HG03025 (cell line): ENCODE data around the gene ERCC1.
A peak's percentile ranks its signal among the peaks of the same experiment; 100 is the strongest.

Source experiments
- ATAC-seq: cut with Tn5 transposase; IDR thresholded peaks from one replicate; pipeline ENCODE4 v1.9.1; 2021; ENCODE audit warnings: mild to moderate bottlenecking, moderate library complexity; ENCODE audit not compliant: unreplicated experiment, low FRiP score

The ERCC1 gene

DNA sequence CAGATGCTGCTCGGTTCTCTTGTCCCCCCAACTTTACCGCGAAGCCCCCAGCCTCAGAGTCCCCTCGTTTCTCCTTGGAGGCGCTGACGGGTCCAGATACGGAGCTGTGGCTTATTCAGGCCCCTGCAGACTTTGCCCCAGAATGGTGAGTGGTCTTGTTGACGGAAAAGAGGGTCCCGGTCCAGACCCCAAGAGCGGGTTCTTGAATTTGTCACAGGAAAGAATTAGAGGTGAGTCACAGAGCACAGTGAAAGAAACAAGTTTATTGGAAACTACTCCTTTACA, 16.7 kb downstream of the ERCC1 start:
- no peak for ATAC-seq

DNA sequence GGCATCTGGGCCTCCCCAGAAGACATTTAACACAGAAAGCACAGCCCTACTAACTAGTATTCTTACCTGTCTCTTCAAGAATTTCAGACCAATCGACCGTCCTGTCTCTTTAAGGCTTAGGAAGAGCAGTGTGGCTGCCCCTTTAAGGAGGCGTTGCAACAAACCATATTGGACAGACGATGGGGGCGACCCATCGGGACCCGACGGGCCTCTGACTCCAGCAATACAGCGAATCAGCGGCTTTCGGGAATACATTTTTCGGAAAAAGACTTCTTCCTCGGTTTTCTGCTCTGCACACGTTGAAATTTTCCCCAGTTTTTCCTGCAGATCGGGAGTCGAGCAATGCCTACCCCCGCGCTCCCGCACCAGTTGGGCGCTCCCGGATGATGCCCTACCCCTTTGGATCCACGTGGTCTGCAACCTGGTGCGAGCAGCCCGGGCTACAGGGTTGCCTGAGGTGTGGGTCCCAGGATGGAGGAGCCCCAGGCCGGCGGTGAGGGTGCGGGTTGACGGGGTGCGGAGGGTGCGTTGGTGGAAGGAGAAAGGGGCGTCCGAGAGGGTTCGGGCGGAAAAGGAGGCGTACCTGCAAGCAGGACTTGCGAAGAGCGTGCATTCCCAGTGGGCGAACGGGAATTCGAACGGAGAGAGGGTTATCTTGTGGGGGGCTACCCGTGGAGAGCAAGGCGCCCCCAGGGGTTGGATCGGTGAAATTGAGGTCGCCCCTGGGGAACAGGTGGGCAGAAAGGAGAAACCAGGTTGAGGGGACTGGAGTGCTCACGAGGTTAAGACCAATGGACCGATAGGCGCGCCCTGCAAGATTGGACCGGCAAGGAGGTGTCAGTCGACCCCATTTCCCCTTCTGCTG, 17.3 kb downstream of the ERCC1 start, which contains the start of gene POLR1G:
Gene POLR1G (plus strand): TSS at position 419 of the 865 bp plus-strand sequence. CDS start 53 bp downstream, at position 472.
- peak; percentile 62 for ATAC-seq

DNA sequence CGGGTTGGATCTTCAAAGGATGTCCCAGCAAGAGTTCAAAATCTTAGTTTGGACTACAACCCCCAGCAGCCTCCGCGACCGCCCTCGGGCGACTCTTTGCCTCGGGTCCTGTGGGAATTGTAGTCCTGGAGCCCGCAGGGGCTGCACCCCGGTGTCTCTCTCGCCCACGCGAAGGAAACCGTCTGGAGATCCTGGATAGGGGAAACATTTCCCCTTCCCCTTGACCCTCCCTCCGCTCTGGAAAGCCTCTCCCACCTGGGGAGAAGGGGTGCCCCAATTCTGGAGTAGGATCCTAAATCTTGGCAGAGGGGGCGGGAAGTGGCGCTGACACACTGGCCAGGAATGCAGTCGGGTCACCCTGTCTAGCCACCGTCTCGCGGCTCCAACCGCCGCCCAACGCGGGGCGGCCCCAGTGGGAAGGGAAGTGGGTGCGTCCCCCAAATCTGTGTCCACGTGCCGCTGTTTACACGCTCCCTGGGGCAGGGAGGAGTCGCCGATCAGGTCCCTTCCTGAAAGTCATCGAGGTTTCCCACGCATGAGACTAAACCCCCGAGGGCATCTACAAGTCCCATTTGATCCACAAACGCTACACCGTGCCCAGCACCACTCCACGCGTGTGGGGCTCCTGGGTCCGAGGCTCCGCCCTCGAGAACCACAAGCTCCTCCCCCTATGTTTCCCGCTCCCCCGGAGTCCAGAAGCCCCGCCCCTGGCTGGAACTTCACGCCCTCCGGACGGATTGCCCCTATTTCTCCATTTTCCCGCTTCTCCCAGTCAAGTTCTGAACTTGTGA, 18.1 kb downstream of the ERCC1 start:
- ATAC-seq = peak; percentile 46

DNA sequence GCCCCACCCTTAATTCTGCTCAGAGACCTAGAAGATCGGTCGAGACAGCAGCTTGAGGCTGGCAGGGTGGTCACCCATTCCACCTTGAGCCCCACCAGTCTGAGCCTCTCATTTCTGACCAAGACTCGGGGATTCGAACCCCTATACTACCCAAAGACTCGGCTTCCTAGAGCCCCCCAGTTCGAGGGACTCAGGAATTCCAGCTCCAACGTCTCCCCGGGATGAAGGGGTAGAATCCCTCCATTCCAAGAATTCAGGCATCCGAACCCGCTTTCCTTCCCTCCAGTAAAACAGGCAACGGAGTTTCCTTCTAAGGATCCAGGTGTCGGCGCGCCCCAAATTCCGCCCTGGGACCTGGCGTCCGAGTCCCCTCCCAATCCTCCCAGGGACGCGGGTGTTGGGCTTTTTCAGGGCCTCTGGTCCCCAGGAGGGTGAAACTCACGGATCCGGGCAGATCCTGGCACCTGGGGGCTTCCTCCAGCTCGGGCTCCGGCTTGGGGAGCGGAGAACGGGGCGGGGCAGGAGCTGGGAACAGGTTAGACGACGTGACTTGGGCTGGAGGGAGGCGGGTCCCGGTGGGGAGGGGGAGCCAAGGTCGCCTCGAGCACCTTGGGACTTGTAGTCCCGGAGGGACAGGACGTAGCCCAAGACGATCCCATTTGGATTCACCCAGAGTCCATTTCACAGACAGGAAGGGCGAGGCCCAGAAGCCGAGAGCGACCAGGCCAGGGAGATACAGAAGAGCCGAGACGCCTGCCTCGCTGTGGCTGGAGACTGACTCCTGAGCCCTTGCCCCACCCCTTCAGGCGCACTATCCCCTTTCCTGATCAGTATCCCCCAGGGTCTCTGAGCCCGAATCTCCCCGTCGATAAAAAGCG, 18.9 kb downstream of the ERCC1 start, which contains the start of gene PPP1R13L:
Gene PPP1R13L (minus strand): TSS at position 513 of the 878 bp plus-strand sequence. CDS start 6,751 bp downstream, outside the sequence.
- no peak for ATAC-seq

DNA sequence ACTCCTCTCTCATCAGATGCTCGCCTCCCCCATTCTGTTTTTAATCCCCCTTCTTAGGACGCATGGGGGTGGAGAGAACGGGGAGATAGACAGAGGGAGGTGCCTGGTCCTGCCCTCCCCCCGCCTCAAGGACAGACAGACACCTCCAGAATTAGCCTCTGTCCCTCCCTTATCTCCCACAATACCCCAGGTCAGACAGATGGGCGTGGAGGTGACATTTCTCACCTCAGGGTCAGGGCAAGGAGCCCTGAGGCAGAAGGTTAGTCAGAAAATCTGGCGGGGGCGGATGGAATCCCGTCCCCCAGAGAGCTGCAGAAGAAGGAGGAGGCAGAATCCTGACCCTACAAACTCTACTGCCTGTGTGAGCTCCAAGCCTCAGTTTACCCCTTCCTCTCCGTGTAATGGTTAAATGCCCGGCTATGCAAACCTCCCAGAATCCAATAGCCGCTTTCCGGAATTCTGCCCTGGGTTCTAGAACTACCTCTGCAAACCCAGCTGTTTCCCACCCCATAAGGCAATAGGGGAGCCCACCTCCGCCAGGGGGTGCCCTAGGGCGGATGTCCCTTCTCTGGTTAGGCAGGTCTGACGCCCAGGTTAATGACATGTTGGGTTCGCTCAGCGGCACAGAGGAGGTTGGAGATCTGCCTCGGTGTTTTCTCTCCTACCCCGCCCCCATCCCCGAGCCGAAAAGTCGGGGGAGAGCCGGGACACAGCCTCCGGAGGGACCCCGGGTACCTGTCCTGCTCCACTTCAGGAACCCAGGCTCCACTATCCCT, 19.7 kb downstream of the ERCC1 start:
- no peak for ATAC-seq

DNA sequence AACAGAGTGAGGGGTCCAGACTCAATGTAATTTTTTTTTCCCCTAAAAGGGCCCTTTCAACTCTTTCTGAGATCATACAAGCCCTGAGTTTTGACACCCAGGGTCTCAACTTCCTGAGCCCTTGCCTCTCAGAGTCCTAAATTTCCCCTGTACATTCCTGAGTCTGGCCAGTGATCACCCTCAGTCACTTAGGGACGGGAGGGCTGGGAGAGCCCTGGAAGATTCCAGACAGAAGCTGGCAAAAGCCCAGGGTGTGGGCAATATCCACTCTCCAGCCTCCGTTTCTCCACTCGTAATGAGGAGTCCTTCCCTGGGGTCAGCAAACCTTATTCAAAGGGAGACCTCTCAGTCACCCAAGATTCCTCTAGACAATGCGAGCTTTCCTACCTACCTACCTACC, 20.4 kb downstream of the ERCC1 start:
- ATAC-seq = no peak

DNA sequence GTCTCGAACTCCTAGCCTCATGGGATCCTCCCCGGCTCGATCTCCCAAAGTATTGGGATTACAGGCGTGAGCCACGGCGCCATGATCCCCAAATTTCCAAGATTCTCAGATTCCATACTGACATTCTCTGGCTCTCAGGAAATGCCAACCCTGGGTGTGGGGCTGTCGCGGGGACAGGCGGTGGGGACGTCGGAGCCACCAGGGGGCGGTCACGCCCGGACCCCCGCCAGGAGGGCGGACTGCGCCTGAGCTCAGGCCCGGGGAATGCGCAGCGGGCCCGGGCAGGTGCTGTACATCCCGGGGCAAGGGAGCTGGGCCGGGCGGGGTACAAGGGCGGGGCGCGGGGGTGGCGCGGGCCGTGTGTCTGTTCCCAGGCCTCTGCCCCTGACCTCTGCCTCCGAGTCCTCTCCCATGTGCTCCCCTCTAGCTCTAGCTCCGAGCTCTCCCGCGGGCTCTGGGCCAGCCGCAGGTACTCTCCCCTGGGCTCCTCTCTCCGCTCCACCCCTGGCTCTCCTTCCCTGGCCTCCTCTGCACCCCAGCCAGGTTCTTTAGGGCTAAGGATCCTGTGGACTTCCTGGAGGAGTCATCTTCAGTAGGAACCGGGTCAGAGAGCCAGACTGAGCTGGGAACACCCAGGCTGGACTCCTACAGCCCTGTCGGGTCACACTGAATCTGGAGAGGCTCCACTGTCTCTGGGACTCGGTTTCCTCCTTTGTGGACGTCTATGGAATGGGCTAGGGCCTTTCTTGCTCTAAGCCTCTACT, 21.2 kb downstream of the ERCC1 start:
- no peak for ATAC-seq

DNA sequence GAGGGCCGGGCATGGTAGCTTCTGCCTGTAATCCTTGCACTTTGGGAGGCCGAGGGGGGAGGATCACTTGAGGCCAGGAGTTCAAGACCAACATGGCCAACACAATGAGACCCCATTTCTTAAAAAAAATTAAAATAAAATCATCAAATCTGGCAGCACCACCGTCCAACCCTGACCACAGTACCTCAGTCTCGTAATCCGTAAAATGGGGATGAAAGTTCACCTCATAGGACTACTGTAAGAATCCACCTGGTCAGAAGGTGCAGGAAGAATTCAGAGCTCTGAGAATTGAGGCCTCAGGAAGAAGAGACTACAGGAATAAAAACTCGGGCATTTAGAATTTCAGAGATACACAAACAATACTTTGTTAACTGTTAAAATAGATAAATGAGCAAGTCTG, 21.9 kb downstream of the ERCC1 start:
- no peak for ATAC-seq

DNA sequence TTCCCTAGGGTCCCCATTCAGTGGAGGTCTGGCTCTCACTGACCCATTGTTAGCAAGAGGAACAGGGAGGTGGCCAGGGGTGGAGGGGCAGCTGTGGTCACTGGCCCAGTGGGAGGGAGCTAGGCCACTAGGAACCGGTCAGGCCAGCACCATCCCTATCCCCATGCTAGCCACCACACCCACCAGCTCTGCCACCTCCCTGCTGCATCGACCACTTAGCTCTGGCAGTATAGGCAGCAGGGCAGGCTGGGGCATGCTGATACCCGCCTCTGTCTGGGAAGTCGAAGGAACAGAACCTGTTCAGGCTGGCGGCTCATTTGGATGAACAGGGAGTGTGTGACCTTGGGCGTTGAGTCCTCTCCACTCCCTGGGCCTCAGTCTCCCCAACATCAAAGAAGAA, 23.5 kb downstream of the ERCC1 start:
- no peak for ATAC-seq

DNA sequence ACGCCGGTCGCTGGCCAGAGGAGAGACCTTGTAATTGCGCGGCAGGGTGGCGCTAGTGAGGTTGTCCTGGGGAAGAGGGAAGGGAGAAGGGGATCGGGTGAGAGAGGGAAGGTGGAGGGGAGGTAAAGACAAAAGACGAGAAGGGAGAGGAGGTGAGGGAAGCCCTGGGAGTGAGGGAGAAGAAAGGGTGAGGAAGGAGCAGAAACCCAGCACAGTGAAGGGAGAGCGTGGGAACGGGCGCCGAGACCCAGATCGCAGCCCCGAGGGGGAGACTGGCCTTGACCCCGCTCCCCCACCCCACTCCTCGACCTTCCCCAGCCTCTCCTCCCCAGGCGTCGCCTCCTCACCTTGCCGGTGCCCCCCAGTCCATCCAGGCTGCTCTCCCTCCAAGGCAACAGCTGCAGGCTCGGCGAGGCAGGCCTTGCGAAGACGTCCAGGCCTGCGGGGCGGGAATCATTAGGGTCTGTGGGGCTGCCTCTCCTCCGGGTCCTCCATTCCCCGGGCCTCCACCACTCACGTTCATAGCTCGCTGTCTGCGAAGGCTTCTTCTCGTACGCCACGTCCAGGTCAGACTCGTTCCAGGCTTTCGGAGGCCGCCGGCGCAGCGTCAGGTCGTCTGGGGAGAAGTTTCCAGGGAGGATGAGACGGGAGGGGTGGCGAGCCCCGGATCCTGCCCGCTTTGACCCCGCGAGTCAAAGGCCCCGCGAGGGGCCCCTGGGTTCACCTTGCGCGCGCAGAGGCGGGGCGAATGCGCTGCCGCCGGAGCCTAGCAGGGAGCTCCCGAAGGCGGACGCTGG, 27.7 kb downstream of the ERCC1 start:
- ATAC-seq = no peak

DNA sequence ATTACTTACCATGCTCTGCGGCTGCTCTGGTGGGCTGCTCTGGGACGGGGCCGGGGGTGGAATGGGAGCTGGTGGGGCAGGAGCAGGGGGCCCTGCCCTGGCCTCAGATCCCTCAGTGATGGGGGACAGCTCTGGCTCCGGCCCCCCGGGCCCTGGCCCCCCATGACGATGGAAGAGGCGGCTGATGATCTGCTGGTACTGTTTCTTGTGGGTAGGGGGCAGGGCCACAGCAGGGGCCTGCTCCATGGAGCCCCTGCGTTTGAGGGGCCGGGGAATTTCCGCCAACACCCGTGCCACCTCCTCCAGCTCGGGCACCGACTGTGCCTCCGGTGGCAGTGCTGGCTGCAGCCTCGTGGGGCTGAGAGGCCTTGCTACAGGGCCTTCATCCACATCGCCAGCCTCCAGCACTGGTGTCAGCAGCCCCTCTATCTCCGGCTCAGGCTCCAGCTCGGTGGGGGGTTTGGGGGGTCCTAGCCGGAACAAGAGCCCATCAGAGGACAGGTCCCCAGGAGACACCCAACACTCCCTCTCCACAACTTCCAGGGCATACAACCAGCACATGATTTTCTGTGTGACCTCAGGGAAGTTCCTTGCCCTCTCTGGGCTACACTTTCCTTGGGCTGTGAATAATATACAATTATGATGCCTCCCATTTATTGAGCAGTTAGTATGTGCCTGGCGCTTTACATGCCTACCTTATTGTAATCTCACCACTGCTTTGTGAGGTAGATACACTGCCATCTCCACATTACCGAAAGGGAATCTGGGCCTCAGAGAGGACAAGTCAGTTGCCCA, 31.6 kb downstream of the ERCC1 start:
- no peak for ATAC-seq

DNA sequence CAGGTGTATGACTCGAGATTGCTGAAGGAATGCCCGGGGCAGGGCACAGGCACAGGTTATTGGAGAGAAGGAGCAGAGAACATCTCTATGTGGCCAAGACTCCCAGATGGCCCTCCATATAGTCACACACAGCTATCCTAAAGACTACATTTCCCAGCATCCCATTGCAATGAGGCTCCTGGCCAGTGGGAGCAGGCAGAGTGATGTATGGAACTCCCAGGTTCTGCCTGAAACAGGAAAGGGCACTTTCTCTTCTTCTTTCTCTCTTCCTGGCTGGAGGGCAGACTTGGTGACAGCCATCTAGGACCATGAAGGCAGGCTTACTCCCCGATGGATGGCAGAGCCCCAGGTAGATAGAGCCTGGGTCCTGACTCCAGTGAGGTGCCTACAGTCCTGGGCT, 32.4 kb downstream of the ERCC1 start:
- ATAC-seq = no peak

DNA sequence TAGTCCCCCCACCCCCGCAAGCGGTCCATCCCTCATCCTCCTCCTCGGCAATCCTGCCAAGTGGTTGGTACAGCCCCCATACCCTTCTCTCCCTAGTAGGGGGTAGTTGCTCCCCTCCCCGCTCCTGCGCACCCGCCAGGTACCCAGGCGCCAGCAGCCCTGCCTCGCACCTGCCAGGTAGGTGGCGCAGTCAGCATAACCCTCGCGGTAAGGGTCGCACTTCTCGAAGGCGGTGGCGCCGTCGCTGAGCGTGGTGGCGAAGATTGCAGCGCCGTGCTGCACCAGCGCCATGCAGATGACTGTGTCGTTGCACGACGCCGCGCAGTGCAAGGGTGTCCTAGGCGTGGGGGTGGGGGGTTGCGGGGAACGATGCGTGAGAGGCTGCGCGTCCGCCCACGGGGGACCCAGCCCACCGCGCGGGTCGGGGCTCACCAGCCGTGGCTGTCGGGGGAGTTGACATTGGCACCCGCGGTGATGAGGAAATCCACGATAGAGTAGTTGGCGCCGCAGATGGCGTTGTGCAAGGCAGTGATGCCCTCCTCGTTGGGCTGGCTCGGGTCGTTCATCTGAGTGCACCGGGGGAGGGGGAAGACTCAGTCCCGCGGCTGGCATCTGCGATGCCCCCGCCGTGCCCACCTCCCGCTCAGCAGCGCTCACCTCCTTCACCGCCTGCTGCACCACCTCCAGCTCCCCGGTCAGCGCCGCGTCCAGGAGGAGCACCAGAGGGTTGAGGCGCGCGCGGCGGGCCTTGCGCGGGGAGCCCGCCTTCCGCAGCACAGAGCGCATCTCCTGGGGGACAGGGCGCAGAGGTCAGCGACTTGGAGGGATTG, 38.1 kb downstream of the ERCC1 start:
- ATAC-seq = no peak

DNA sequence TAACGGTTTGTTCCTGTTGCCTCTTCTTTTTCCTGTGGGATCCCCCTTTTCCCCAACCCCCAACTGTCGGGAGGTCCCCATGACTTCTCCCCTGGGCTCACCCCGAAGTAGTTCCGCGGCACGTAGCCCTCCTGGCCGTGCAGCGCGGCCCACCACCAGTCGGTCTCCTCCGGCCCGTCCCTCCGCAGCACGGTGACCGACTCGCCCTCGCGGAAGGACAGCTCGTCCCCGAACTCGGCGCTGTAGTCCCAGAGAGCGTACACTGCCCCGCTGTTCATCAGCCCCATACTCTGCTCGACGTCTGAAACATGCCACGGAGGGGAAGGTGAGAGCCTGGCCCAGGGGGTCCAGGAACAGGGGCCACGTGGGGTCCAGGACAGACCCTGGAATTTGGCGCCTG, 41.3 kb downstream of the ERCC1 start:
- ATAC-seq = no peak

DNA sequence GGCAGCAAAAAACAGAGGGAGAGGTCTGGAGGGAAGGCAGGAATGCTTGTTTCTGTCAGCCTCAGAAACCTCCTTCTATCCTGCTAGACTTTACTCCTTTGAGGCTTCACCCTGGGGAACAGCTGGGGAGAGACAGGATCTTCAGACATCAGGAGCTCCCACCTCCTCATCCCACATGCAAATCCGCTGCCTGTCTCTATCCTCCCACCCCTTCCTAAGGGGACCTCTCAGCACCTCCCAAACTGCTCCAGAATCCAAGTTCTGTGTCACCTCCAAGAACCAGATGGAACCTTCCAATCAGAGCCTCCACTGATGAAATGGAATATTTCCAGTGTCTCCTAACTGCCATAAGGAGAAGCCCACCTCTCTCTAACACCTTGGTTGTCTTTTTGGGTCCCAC, 43.6 kb downstream of the ERCC1 start:
- no peak for ATAC-seq

DNA sequence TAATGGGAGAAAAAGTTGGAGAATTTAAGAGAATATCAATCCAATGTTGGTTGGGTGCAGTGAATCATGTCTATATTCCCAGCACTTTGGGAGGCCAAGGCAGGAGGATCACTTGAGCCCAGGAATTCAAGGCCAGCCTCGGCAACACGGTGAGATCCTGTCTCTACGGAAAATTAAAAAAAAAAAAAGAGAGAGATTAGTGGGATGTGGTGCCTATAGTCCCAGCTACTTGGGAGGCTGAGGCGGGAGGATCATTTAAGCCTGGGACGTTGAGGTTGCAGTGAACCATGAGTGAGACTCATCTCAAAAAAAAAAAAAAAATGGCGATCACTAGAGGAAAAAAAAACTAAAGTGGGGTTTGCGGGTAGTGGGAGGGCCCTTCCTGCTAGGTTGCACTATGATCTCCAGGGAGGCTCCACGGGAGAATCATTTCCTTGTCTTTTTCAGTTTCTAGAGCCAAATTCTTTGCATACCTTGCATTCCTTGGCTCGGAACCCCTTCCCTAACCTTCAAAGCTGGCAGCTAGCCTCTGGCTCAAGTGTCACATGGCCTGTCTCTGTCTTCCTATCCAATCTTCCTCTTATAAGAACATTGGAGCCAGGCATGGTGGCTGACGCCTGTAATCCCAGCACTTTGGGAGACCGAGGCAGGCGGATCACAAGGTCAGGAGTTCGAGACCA, 47.5 kb downstream of the ERCC1 start:
- ATAC-seq = no peak
